GM18498 (cell line): Measurements from ENCODE around the gene MGAT1.

Source experiments
- ATAC-seq: cut with Tn5 transposase; IDR thresholded peaks from one replicate; pipeline ENCODE4 v1.9.1; 2021; ENCODE audit warnings: mild to moderate bottlenecking, moderate library complexity; ENCODE audit not compliant: unreplicated experiment

The MGAT1 gene

GRCh38 chr5:180824630-180825476, 22.2 kb upstream of the MGAT1 start:
- ATAC-seq = no peak

DNA sequence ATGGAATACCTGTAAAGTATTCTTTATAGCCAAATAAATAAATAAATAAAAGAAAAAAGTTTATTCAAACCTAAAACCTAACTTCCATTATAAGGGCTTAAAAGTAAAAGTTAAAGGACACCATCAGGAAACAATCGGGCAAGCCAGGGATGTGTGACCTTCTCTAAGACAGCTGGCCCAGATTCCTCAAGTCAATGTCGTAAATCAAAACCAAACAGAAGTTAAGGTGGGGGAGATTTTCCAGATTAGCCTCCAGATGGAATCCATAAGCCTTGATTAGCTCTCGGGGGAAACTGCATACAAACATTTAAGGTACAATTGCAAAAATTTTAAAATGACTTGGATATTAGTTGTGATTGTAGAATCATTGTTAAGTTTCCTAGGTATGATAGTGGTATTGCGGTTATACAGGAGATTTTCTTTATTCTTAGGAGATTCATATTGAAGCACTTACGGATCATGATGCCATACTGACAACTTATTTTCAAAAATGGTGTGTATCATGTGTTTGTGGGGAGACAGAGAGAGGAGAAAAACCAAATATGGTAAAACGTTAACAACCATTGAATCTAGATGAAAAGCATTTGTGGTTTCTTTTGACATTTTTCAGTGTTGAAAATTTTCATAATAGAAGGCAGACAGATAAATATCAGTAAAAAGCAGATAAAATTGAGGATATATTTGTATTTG, 21.5 kb upstream of the MGAT1 start:
- no peak for ATAC-seq

DNA sequence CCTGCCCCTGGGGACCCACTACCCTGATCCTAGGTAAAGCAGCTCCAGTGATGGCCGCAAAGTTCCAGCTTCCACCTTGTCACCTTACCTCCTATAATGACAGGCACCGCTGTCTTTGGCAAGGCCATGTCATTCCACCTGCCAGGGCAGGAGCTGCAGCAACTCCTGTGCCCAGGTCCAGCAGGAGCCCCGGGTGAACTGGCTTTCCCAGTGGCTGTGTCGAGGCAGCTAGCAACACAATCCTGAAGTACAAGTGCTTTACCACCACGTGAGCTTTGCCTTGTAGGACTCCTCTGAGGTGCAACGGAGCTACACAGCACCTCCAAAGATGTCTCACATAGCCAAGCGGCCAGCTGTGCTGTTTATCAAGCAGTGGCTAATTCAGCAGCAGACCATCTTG, 20.7 kb upstream of the MGAT1 start:
- ATAC-seq = no peak

- ATAC-seq = no peak
Measured at GRCh38 chr5:180821538-180821937, 18.9 kb upstream of the MGAT1 start.

DNA sequence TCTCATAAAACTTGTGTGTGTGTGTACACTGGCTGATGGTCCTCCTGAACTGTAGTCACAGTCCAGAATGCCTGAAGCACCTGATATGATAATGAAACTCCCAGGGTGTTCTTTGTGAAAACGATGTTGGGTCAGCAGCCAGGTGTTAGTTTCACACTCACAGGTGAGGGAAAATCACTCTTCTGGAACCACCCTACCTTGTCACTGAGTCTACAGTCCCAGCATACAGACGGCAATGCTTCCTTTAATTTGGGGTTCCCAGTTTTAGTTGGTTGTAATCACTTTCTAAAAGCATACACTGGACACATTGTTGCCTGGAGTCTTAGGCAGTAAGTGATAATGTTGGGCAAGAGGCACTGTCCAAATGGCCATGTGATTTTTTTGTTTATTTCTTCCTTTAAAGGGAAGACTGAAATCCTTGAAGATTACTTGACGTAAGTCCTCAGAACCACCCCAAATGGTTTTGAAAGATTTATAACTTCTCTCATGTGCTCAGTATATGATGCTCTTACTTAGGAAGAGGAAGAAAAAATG, 18.2 kb upstream of the MGAT1 start:
- peak; percentile 83 for ATAC-seq

DNA sequence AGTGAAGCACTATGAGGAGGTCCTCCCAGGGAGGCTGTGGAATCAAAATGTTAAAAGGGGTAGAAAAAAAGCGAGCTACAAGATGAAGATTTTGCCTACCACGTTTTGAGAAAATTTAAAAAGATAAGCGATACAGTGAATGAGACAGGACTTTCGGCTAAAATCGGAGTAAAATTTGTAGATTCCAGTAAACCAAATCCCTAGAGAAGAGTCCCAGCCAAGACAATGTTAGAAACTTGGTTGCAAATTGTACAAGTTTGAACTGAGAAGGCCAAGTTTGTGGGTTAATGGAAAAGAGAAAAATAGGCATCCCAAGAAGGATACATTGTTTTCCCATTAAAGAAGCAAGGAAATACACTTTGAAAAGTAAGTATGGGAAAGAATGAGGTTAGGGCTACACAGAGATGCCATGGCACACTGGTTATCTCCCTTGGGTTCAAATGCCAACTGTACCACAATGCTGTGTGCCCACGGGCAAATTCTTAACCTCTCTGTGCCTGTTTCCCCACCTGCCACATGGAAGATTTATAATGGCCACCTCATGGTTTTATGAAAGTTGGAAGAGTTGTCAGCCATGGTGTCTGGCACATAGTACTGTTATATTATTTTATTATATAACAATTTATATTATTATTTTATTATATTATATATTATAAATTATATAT, 16.2 kb upstream of the MGAT1 start:
- no peak for ATAC-seq

- no peak for ATAC-seq
Measured at GRCh38 chr5:180817893-180818674, 15.5 kb upstream of the MGAT1 start.

- peak; percentile 36 for ATAC-seq
Measured at GRCh38 chr5:180816608-180817534, 14.3 kb upstream of the MGAT1 start.

DNA sequence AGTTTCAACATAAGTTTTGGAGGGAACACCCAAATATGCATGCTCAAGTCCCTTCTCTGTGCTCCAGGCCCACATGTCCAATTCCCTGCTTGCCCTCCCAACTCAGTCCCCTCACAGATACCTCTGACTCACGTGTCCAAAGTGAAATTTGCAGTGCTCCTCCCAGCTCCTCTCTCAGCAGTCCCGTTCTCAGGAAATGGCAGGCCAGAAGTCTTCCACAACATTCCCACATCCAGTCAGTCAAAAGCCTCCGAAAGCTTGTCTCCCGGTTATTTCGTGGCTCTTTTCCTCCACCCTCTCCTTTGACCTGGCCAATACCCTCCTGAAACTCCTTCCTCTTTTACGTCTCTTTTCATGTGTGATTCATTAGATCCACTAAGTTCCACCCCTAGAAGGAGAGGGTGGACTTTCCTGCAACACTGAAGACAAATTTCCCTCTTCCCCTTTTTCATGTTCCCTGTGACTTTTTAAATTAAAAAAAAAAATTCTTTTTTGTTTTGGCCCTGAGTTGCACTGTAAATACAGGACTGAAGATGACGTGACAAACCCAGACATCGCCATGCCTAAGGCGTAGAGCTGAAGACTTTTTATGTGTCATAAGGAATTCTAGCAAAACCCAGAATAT, 12.8 kb upstream of the MGAT1 start:
- ATAC-seq = no peak

GRCh38 chr5:180813420-180813819, 10.8 kb upstream of the MGAT1 start:
- no peak for ATAC-seq

- no peak for ATAC-seq
Measured at GRCh38 chr5:180811623-180812124, 9.1 kb upstream of the MGAT1 start.

DNA sequence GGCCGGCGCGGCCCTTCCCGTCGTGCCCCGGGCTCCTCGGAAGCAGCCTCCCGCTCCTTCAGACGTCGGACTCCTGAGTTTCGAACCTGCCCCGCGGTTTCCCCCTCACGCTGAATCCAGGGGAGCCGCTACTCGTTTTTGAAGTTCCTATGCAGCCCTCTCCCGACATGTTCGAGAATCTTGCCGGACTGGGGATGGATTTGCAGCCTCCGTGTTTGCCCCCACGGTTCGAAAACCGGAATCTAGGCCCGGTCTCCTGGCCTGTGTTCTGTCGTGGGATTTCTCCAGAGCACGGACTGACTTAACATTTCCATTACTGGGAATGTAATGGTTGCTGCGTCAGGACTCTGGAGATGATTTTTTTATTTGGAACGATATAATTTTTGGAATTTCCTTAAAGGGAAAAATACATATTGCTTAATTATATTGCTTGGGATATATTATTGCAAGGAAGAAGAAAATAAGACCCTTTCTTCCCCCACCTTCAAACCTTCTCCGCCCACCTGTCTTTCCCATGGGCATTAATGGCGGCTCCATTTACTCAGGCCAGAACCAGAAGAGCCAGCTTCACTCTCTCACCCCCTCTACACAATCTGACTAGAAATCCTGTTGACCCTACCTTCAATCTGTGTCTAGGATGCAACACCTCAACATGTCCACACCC, 8.5 kb upstream of the MGAT1 start:
- no peak for ATAC-seq

DNA sequence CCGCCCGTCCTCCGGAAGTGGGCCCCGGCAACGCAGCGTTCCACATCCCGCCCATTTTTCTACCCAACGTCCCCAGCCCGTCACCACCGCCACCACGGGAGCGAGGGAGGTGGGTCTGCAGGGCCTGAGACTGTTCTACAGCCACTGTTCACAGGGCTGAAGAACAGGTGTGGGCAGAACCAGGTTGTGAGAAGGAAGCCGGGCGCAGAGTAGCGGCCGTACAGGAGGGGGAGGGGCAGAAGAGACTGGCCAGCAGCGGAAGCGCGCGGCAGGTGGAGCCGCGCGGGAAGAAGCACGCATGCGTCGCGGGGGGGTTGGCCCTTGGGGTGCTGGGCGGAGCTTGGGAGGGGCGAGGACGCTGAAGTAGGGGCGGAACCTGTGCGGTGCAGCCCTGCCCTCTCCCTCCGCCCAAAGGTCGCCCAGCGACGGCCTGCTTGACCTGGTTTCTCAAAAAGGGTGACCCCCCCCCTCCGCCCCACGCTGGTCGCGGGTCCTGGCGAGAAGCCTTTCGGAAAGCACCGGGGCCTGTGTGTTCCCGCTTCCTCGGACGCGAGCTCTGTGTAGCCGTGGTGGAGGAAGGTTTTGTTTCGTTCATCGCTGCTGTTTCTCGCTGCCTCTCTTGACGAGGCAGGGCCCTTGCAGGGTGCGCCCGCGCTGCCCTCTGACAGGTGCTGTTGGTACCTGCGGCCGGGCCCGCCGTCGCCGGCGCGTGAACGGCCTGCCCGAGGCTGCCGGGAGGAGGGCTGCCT, 7.8 kb upstream of the MGAT1 start:
- ATAC-seq = peak; percentile 75

GRCh38 chr5:180809403-180810209, 7.0 kb upstream of the MGAT1 start:
- ATAC-seq = peak; percentile 57

DNA sequence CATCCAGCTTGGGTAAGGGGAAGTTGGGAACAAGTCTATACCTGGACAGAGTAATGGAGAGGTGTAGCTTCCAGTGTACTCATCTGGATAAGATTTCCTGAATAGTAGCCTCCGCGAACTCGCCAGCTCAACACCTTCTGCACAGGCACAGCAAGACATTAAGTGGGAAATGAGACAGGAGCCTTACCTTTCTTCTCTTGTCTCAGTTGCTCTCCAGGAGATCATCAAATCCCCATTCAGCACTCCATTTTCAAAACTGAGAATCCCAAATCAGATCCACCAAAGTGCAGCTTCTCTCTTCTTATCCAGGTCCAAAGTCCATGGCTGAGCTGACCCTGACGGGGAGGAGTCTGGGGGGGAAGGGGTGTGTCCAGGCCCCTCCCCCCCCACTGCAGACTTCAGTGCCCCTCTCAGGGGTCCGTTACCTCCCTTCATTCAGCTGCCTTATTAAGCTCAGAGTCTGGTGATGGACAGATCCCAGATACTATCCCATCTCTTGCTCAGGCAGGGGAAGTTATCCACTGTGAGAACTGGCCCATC, 5.9 kb upstream of the MGAT1 start:
- no peak for ATAC-seq

GRCh38 chr5:180807654-180808414, 5.2 kb upstream of the MGAT1 start:
- ATAC-seq = no peak
